Measurements from ENCODE around the gene BCOR.

Gene BCOR

GRCh38 chrX:40049084-40049641, 48.6 kb downstream of the BCOR start:
- no peaks in the 10 kb centered on the region for H3K27me3 ChIP-seq (ENCODE audit: insufficient read depth, poor library complexity, severe bottlenecking)

GRCh38 chrX:40047485-40047884, 50.3 kb downstream of the BCOR start:
- H3K27me3 ChIP-seq (ENCODE audit: insufficient read depth, poor library complexity, severe bottlenecking): no peaks in the 10 kb centered on the region
- DNase-seq (ENCODE audit: low read depth in 1 of 2, low spot score in 1 of 2): no peak
- TF ChIP-seq REST (IDR thresholded peaks at IDR 0.05; ENCODE audit: insufficient replicate concordance, low read depth) (no peak), GABPA (IDR thresholded peaks at IDR 0.05; ENCODE audit: low read depth) (no peak), SPI1 (IDR thresholded peaks at IDR 0.05; ENCODE audit: borderline replicate concordance, low read depth) (no peak), CTCF (IDR thresholded peaks at IDR 0.05; ENCODE audit: insufficient read depth, low read length) (no peak), POLR2AphosphoS5 (IDR thresholded peaks at IDR 0.05; ENCODE audit: low read depth) (no peak)
- no peak overlapping the region for H3K4me3 ChIP-seq (replicated peaks; ENCODE audit: insufficient read depth, low read length)
- no peak overlapping the region for H3K27ac ChIP-seq (replicated peaks)

More at GRCh38 chrX:40049084-40049641, 48.6 kb downstream of the BCOR start:
- no peak for DNase-seq (ENCODE audit: low read depth in 1 of 2, low spot score in 1 of 2)
- TF ChIP-seq REST (IDR thresholded peaks at IDR 0.05; ENCODE audit: insufficient replicate concordance, low read depth) (no peak), GABPA (IDR thresholded peaks at IDR 0.05; ENCODE audit: low read depth) (no peak), SPI1 (IDR thresholded peaks at IDR 0.05; ENCODE audit: borderline replicate concordance, low read depth) (no peak), POLR2AphosphoS5 (IDR thresholded peaks at IDR 0.05; ENCODE audit: low read depth) (no peak), CTCF (IDR thresholded peaks at IDR 0.05; ENCODE audit: insufficient read depth, low read length) (no peak)
- Histone ChIP-seq H3K4me3 (replicated peaks; ENCODE audit: insufficient read depth, low read length) (no peak overlapping the region), H3K27ac (replicated peaks) (no peak overlapping the region)

- TF ChIP-seq CTCF (IDR thresholded peaks at IDR 0.05; ENCODE audit: insufficient read depth, low read length) (no peak), REST (IDR thresholded peaks at IDR 0.05; ENCODE audit: insufficient replicate concordance, low read depth) (no peak), GABPA (IDR thresholded peaks at IDR 0.05; ENCODE audit: low read depth) (no peak), POLR2AphosphoS5 (IDR thresholded peaks at IDR 0.05; ENCODE audit: low read depth) (no peak), SPI1 (IDR thresholded peaks at IDR 0.05; ENCODE audit: borderline replicate concordance, low read depth) (no peak)
- H3K27me3 ChIP-seq (ENCODE audit: insufficient read depth, poor library complexity, severe bottlenecking): no peaks in the 10 kb centered on the region
- H3K4me3 ChIP-seq (replicated peaks; ENCODE audit: insufficient read depth, low read length): no peak overlapping the region
- no peak overlapping the region for H3K27ac ChIP-seq (replicated peaks)
- no peak for DNase-seq (ENCODE audit: low read depth in 1 of 2, low spot score in 1 of 2)
Observed at GRCh38 chrX:40043895-40044294, 53.9 kb downstream of the BCOR start.
